OCI-LY1 (cell line): ENCODE results near the gene PSME3.
"Not testable (repeated sequence)": the region's sequence is repeated elsewhere in the genome, so short reads cannot be mapped to it uniquely, and the experiment has no call there.

Experiments
- H2AFZ ChIP-seq: fragments of 200-600 bp; sonication (generic), shearing (Covaris generic); 2 replicates; pipeline ENCODE4 v1.6.0; 2014; ENCODE audit warnings: antibody characterized with exemption, mild to moderate bottlenecking, low read length
- H3F3A ChIP-seq: fragments of 200-600 bp; sonication (generic), shearing (Covaris generic); 2 replicates; pipeline ENCODE4 v1.6.0; 2014; ENCODE audit warnings: mild to moderate bottlenecking, antibody characterized with exemption, low read length, moderate library complexity; ENCODE audit not compliant: insufficient read depth
- H3K27ac ChIP-seq: fragments of 200-600 bp; sonication (generic); 2 replicates; pipeline ENCODE4 v1.5.1; 2014; ENCODE audit warnings: low read length, mixed run types, mild to moderate bottlenecking, low read depth; ENCODE audit not compliant: poor library complexity, severe bottlenecking
- H3K27me3 ChIP-seq: fragments of 200-600 bp; sonication (generic); 2 replicates; pipeline ENCODE4 v1.6.0; 2014; ENCODE audit warnings: antibody characterized with exemption, mild to moderate bottlenecking, low read length, moderate library complexity; ENCODE audit not compliant: insufficient read depth
- H3K36me3 ChIP-seq: fragments of 200-600 bp; sonication (generic); 2 replicates; pipeline ENCODE4 v1.6.1; 2014; ENCODE audit warnings: mild to moderate bottlenecking, antibody characterized with exemption, low read length, moderate library complexity, mixed read lengths; ENCODE audit not compliant: insufficient read depth
- H3K4me1 ChIP-seq: fragments of 200-600 bp; sonication (generic); 2 replicates; pipeline ENCODE4 v1.5.1; 2014; ENCODE audit warnings: mild to moderate bottlenecking, low read length, moderate library complexity; ENCODE audit not compliant: insufficient read depth, severe bottlenecking
- H3K4me2 ChIP-seq: fragments of 200-600 bp; sonication (generic), shearing (Covaris generic); 2 replicates; pipeline ENCODE4 v1.6.1; 2014; ENCODE audit warnings: low read length
- H3K4me3 ChIP-seq: fragments of 200-600 bp; sonication (generic); 2 replicates; pipeline ENCODE4 v1.5.1; 2014; ENCODE audit warnings: low read length, low read depth, mild to moderate bottlenecking, mixed read lengths; ENCODE audit not compliant: poor library complexity, severe bottlenecking
- H3K79me2 ChIP-seq: fragments of 200-600 bp; shearing (Covaris generic); 2 replicates; pipeline ENCODE4 v1.6.1; 2016; ENCODE audit warnings: mixed run types, low read length, mixed read lengths; ENCODE audit not compliant: insufficient read depth
- H3K9ac ChIP-seq: fragments of 200-600 bp; sonication (generic), shearing (Covaris generic); 2 replicates; pipeline ENCODE4 v1.6.1; 2014; ENCODE audit warnings: mild to moderate bottlenecking, low read length, mixed read lengths
- H3K9me2 ChIP-seq: fragments of 200-600 bp; sonication (generic), shearing (Covaris generic); 2 replicates; pipeline ENCODE4 v1.6.1; 2014; ENCODE audit warnings: low read depth, mild to moderate bottlenecking, low read length, mixed read lengths
- H3K9me3 ChIP-seq: fragments of 200-600 bp; shearing (Covaris generic); 2 replicates; pipeline ENCODE4 v1.6.1; 2014; ENCODE audit warnings: low read length, mixed read lengths
- H4K20me1 ChIP-seq: fragments of 200-600 bp; sonication (generic), shearing (Covaris generic); 2 replicates; pipeline ENCODE4 v1.6.0; 2016; ENCODE audit warnings: mild to moderate bottlenecking, low read length; ENCODE audit not compliant: insufficient read depth
- EZH2 ChIP-seq: fragments of 200-600 bp; sonication (generic), shearing (Covaris generic); IDR thresholded peaks from 2 replicates; pipeline ENCODE4 v1.8.0; 2017; ENCODE audit warnings: borderline replicate concordance, mixed run types, mild to moderate bottlenecking, antibody characterized with exemption, low read length, moderate library complexity, mixed read lengths
- TF ChIP-seq, protein P1 (sequence below): fragments of 200-600 bp; sonication (generic), shearing (Covaris generic); IDR thresholded peaks from 2 replicates; pipeline ENCODE4 v1.5.1; 2017; ENCODE audit warnings: mild to moderate bottlenecking, antibody characterized with exemption, low read length, moderate library complexity, mixed read lengths

Gene PSME3

GRCh38 chr17:42866631-42867575 lies 33.7 kb downstream of the PSME3 start:
- Histone ChIP-seq H4K20me1 (no peaks in the 10 kb centered on the region), H3K27me3 (peaks cover 23% of the 10 kb centered on the region), H2AFZ (no peak overlapping the region), H3K9me3 (peaks cover 5% of the 10 kb centered on the region), H3K4me2 (no peak overlapping the region), H3K9ac (no peak overlapping the region), H3K4me1 (no peaks in the 10 kb centered on the region), H3K9me2 (no peaks in the 10 kb centered on the region), H3K79me2 (no peaks in the 10 kb centered on the region), H3K36me3 (no peaks in the 10 kb centered on the region), H3K27ac (no peak overlapping the region), H3F3A (no peaks in the 10 kb centered on the region), H3K4me3 (no peak overlapping the region)
- TF ChIP-seq, protein P1, sequence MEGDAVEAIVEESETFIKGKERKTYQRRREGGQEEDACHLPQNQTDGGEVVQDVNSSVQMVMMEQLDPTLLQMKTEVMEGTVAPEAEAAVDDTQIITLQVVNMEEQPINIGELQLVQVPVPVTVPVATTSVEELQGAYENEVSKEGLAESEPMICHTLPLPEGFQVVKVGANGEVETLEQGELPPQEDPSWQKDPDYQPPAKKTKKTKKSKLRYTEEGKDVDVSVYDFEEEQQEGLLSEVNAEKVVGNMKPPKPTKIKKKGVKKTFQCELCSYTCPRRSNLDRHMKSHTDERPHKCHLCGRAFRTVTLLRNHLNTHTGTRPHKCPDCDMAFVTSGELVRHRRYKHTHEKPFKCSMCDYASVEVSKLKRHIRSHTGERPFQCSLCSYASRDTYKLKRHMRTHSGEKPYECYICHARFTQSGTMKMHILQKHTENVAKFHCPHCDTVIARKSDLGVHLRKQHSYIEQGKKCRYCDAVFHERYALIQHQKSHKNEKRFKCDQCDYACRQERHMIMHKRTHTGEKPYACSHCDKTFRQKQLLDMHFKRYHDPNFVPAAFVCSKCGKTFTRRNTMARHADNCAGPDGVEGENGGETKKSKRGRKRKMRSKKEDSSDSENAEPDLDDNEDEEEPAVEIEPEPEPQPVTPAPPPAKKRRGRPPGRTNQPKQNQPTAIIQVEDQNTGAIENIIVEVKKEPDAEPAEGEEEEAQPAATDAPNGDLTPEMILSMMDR: no peak
- TF ChIP-seq EZH2: no peak

DNA sequence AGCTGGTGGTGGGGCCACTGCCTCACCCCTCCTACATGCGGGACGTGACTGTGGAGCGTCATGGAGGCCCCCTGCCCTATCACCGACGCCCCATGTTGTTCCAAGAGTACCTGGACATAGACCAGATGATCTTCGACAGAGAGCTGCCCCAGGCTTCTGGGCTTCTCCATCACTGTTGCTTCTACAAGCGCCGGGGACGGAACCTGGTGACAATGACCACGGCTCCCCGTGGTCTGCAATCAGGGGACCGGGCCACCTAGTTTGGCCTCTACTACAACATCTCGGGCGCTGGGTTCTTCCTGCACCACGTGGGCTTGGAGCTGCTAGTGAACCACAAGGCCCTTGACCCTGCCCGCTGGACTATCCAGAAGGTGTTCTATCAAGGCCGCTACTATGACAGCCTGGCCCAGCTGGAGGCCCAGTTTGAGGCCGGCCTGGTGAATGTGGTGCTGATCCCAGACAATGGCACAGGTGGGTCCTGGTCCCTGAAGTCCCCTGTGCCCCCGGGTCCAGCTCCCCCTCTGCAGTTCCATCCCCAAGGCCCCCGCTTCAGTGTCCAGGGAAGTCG lies 34.6 kb downstream of the PSME3 start:
- H3K9me2 ChIP-seq, H3K4me1 ChIP-seq, H4K20me1 ChIP-seq, H3K9ac ChIP-seq, H3K79me2 ChIP-seq, H3K9me3 ChIP-seq, H2AFZ ChIP-seq, H3K4me2 ChIP-seq, H3K36me3 ChIP-seq, H3K27ac ChIP-seq, H3K4me3 ChIP-seq, H3F3A ChIP-seq: not testable (repeated sequence)
- peaks cover 23% of the 10 kb centered on the region for H3K27me3 ChIP-seq

DNA sequence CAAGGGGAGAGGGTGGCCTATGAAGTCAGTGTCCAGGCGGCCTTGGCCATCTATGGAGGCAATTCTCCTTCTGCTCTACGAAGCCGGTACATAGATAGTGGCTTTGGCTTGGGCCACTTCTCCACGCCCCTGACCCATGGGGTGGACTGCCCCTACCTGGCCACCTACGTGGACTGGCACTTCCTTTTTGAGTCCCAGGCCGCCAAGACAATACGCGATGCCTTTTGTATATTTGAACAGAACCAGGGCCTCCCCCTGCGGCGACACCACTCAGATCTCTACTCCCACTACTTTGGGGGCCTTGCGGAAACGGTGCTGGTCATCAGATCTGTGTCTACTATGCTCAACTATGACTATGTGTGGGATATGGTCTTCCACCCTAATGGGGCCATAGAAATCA lies 35.1 kb downstream of the PSME3 start:
- Histone ChIP-seq H3K9me2 (no peaks in the 10 kb centered on the region), H3K4me1 (no peaks in the 10 kb centered on the region), H3K27me3 (peaks cover 23% of the 10 kb centered on the region), H3K9me3 (peaks cover 5% of the 10 kb centered on the region), H3K36me3 (no peaks in the 10 kb centered on the region), H3F3A (no peaks in the 10 kb centered on the region), H3K27ac (no peak overlapping the region), H3K9ac (no peak overlapping the region), H3K79me2 (no peaks in the 10 kb centered on the region), H2AFZ (no peak overlapping the region), H3K4me3 (no peak overlapping the region), H4K20me1 (no peaks in the 10 kb centered on the region), H3K4me2 (no peak overlapping the region)
- no peak for TF ChIP-seq EZH2

GRCh38 chr17:42871647-42872046 lies 38.5 kb downstream of the PSME3 start:
- no peak for TF ChIP-seq EZH2
- TF ChIP-seq, protein P1: no peak

More at GRCh38 chr17:42871647-42872046, 38.5 kb downstream of the PSME3 start:
- no peak overlapping the region for H3K4me3 ChIP-seq
- no peaks in the 10 kb centered on the region for H3K36me3 ChIP-seq
- no peak overlapping the region for H3K9ac ChIP-seq
- H3K79me2 ChIP-seq: no peaks in the 10 kb centered on the region
- no peaks in the 10 kb centered on the region for H3K4me1 ChIP-seq
- H2AFZ ChIP-seq: no peak overlapping the region
- H3K9me2 ChIP-seq: no peaks in the 10 kb centered on the region
- H3K27me3 ChIP-seq: peaks cover 16% of the 10 kb centered on the region
- peaks cover 5% of the 10 kb centered on the region for H3K9me3 ChIP-seq
- no peak overlapping the region for H3K4me2 ChIP-seq
- H3K27ac ChIP-seq: no peak overlapping the region
- no peaks in the 10 kb centered on the region for H3F3A ChIP-seq
- H4K20me1 ChIP-seq: no peaks in the 10 kb centered on the region
